Neural cell (in vitro differentiated cells): ENCODE measurements around the gene RUBCN. TPM values are rescaled to one million over a fixed set of nuclear protein-coding genes. Genes with fewer than 3 reads are reported as not detected.
"Not testable (repeated sequence)": the region's sequence is repeated elsewhere in the genome, so short reads cannot be mapped to it uniquely, and the experiment has no call there.

ENCODE experiments used
- H2AFZ ChIP-seq: fragments of 200-600, 300-800 bp; sonication (generic), shearing (Covaris generic); 2 replicates; pipeline ENCODE4 v1.6.0; 2014; ENCODE audit warnings: low read depth, mild to moderate bottlenecking, antibody characterized with exemption, low read length, moderate library complexity
- H3F3A ChIP-seq: fragments of 200-600 bp; shearing (Covaris generic); 2 replicates; pipeline ENCODE4 v1.6.1; 2016; ENCODE audit warnings: mild to moderate bottlenecking, moderate library complexity, mixed read lengths, antibody characterized with exemption, low read length; ENCODE audit not compliant: insufficient read depth, poor library complexity, severe bottlenecking
- H3K27ac ChIP-seq: fragments of 200-600, 300-800 bp; sonication (generic), shearing (Covaris generic); 2 replicates; pipeline ENCODE4 v1.5.1; 2014; ENCODE audit warnings: mild to moderate bottlenecking, low read length, moderate library complexity
- H3K27me3 ChIP-seq: fragments of 300-800, 200-600 bp; sonication (generic), shearing (Covaris generic); 2 replicates; pipeline ENCODE4 v1.6.0; 2014; ENCODE audit warnings: mild to moderate bottlenecking, low read depth, low read length, moderate library complexity; ENCODE audit not compliant: insufficient read depth
- H3K36me3 ChIP-seq: fragments of 300-800, 200-600 bp; sonication (generic), shearing (Covaris generic); 2 replicates; pipeline ENCODE4 v1.5.1; 2014; ENCODE audit warnings: mild to moderate bottlenecking, antibody characterized with exemption, low read length, moderate library complexity; ENCODE audit not compliant: insufficient read depth
- H3K4me2 ChIP-seq: fragments of 300-800, 200-600 bp; sonication (generic), shearing (Covaris generic); 2 replicates; pipeline ENCODE4 v1.6.0; 2014; ENCODE audit warnings: mild to moderate bottlenecking, low read length
- H3K4me3 ChIP-seq: fragments of 300-800, 200-600 bp; sonication (generic), shearing (Covaris generic); 2 replicates; pipeline ENCODE4 v1.5.1; 2014; ENCODE audit warnings: mild to moderate bottlenecking, low read length, moderate library complexity
- H3K79me2 ChIP-seq: fragments of 200-600 bp; shearing (Covaris generic); replicated peaks from 2 replicates; pipeline ENCODE4 v1.6.0; 2014; ENCODE audit warnings: mild to moderate bottlenecking, low read length, moderate library complexity; ENCODE audit not compliant: insufficient read depth
- H3K9ac ChIP-seq: fragments of 300-800, 200-600 bp; sonication (generic), shearing (Covaris generic); 2 replicates; pipeline ENCODE4 v1.6.1; 2016; ENCODE audit warnings: mild to moderate bottlenecking, low read length, mixed read lengths
- H3K9me2 ChIP-seq: fragments of 200-600 bp; shearing (Covaris generic); 2 replicates; pipeline ENCODE4 v1.6.1; 2016; ENCODE audit warnings: mild to moderate bottlenecking, low read length, mixed read lengths; ENCODE audit not compliant: insufficient read depth
- H3K9me3 ChIP-seq: fragments of 200-600, 300-800 bp; sonication (generic), shearing (Covaris generic); 2 replicates; pipeline ENCODE4 v1.6.1; 2016; ENCODE audit warnings: mild to moderate bottlenecking, mixed run types, low read length, moderate library complexity, mixed read lengths
- H4K20me1 ChIP-seq: fragments of 200-600 bp; shearing (Covaris generic); 2 replicates; pipeline ENCODE4 v1.6.1; 2016; ENCODE audit warnings: mild to moderate bottlenecking, mixed run types; ENCODE audit not compliant: insufficient read depth
- polyA plus RNA-seq: library from polyadenylated mRNA; depleted of rRNA; stranded (reverse); fragments of >200 nt; gene quantifications from 2 replicates; pipeline ENCODE4 v1.2.3, GENCODE V29; 2014

Gene RUBCN
- polyA plus RNA-seq, 1 donor from 2014 or later: 16.1 TPM

DNA sequence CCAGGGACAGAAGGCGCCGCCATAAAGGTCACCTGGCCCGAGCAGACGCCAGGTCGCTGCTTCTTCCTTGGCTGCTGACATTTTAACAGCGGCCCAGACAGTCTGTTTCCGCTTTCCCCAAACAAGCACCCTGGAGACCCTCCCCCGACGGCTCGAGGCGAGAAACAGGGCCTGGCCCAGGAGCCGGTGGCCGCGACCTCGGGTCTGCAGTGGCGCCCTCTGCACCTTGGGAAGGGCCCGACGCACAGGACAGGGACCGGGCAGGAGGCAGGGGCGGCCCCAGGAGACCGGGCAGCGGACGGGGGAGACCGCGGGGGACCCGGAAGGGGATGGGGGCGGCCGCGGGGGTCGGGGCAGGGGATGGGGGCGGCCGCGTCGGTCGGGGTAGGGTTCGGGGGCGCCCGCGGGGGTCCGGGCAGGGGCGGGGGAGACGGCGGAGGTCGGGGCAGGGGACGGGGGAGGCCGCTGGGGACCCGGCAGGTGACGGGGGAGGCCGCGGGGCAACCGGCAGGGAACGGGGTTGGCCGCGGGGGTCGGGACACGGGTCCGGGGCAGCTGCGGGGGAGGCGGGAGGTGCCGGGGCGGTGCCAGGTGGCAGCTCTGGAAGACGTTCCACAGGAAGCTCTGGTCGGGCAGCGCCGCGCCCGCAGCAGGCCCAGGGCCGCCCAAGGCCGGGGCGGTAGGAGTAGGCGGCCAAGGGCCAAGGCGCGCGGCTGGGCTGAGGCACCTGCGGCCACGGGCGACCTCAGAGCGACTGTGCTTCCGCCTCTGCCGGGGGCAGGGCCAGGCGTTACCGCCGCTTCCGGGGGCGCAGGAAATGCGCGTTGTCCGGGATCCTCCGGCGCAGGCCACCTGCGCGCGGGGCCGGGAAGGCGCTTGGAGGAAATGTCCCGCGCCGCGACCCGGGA lies 82.4 kb downstream of the RUBCN start:
- not testable (repeated sequence) for H2AFZ ChIP-seq, H3K27ac ChIP-seq, H3K9me2 ChIP-seq, H3K36me3 ChIP-seq, H3K9ac ChIP-seq, H3K9me3 ChIP-seq, H3K4me2 ChIP-seq, H3K79me2 ChIP-seq, H4K20me1 ChIP-seq, H3K27me3 ChIP-seq, H3F3A ChIP-seq
- H3K4me3 ChIP-seq: peak overlapping the region; percentile 40

DNA sequence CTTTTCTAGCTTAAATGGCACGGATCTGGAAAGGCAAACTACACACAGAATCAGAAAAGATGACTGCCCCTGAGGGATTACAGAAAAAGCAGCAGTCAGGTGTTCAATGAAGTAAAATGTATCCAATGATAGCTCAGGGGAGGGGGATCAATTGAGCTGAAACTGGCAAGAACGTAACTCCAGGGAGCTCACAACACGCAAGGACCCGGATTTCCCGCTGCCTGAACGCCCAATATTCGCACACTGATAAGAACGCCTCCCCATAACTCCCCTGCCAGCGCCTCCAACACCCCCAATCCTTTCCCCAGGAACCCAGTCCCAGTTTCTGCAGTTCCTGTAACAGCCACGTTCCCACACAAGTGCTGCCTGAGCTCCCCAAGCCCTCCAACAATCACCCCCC lies 83.8 kb downstream of the RUBCN start:
- H3K27me3 ChIP-seq: not testable (repeated sequence)

DNA sequence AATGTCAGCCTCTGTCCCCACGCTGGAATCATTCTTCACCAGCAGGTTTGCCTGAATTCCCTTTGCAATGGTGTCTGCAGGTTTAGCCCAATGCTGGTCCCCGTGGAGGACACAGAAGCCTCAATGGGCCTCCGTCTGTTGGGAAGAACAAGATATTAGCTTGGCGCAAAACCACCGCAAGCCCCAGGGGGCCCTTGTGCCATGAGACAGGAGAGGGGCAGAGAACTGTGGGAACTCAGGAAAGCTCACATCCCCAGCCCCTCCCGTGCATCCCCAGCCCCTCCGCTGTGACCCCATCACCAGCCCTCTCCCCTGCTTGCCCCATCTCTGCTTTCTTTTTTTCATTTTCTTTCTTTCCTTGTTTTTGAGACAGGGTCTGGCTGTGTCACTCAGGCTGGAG lies 89.1 kb downstream of the RUBCN start:
- not testable (repeated sequence) for H2AFZ ChIP-seq, H3K27me3 ChIP-seq, H3K36me3 ChIP-seq, H4K20me1 ChIP-seq, H3F3A ChIP-seq, H3K4me3 ChIP-seq, H3K9ac ChIP-seq, H3K9me2 ChIP-seq, H3K4me2 ChIP-seq, H3K9me3 ChIP-seq, H3K27ac ChIP-seq, H3K79me2 ChIP-seq

More for the DNA sequence above, 83.8 kb downstream of the RUBCN start:
- not testable (repeated sequence) for H3K4me2 ChIP-seq, H3K9ac ChIP-seq, H3K36me3 ChIP-seq, H2AFZ ChIP-seq, H3K9me2 ChIP-seq, H3K4me3 ChIP-seq, H3K9me3 ChIP-seq, H3K27ac ChIP-seq, H3F3A ChIP-seq, H3K79me2 ChIP-seq, H4K20me1 ChIP-seq

DNA sequence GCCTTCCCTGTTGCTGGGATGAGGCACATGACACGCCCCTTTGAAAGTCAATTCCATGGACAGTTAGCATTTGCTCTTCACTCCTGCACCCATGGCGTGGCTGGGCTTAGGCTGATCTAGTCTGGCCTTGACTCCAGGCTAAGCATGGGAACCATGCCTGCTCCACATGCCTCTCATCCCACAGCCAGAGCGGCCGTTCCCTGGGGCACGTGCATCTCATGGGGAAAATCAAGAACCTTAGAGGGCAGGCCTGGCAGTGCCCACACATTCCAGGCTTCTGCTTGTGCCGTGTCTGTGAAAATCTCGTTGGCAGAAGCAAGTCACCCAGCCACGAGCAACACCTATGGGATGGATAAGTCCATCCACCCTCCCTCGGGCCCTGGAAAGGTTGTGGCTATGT lies 89.5 kb downstream of the RUBCN start:
- H3K36me3 ChIP-seq, H3K27me3 ChIP-seq, H3K9me2 ChIP-seq, H3K9me3 ChIP-seq, H2AFZ ChIP-seq, H3K79me2 ChIP-seq, H3K9ac ChIP-seq, H3K27ac ChIP-seq, H3K4me3 ChIP-seq, H3K4me2 ChIP-seq, H4K20me1 ChIP-seq, H3F3A ChIP-seq: not testable (repeated sequence)

DNA sequence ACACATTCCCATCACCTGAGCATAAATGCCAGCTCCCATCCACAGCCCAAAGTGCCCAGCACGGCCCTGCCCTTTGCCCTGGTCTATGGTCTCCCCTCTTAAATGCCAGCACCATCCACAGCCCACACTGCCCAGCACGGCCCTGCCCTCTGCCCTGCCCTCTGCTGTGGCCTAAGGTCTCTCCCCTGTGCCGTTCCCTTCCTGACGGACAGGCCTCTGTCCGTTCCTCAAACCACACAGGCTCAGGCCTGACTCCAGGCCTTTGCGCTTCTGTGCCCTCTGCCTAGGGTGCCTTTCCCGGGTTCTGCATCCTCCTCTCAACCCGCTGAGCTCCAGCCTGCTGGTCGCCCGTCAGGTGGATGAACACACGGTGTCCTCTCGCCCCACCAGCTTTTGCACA lies 90.4 kb downstream of the RUBCN start:
- not testable (repeated sequence) for H3K27me3 ChIP-seq, H3K36me3 ChIP-seq, H3K27ac ChIP-seq, H4K20me1 ChIP-seq, H3K9me3 ChIP-seq, H3K9me2 ChIP-seq, H2AFZ ChIP-seq, H3K4me3 ChIP-seq, H3K79me2 ChIP-seq, H3K9ac ChIP-seq, H3K4me2 ChIP-seq, H3F3A ChIP-seq

DNA sequence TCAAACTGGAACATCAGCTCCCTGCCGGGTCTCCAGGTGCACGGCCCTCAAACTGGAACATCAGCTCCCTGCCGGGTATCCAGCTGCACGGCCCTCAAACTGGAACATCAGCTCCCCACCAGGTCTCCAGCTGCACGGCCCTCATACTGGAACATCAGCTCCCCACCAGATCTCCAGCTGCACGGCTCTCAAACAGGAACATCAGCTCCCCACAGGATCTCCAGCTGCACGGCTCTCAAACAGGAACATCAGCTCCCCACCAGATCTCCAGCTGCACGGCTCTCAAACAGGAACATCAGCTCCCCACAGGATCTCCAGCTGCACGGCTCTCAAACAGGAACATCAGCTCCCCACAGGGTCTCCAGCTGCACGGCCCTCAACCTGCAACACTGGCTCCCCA lies 99.1 kb downstream of the RUBCN start:
- not testable (repeated sequence) for H3F3A ChIP-seq, H4K20me1 ChIP-seq, H3K9me3 ChIP-seq, H3K36me3 ChIP-seq, H3K4me3 ChIP-seq, H3K79me2 ChIP-seq, H3K9ac ChIP-seq, H2AFZ ChIP-seq, H3K27me3 ChIP-seq, H3K9me2 ChIP-seq, H3K27ac ChIP-seq, H3K4me2 ChIP-seq

DNA sequence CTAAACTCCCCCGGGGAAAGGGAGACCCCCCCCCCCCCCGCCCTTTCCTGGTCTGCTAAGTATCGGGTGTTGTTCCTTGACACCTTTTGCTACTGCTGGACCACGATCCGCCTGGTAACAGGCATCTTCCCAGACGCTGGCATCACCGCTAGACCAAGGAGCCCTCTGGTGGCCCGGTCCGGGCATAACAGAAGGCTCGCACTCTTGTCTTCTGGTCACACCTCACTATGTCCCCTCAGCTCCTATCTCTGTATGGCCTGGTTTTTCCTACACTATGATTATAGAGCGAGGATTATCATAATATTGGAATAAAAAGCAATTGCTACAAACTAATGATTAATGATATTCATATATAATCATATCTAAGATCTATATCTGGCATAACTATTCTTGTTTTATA lies 104.7 kb downstream of the RUBCN start:
- H4K20me1 ChIP-seq, H3K4me2 ChIP-seq, H3K4me3 ChIP-seq: not testable (repeated sequence)

DNA sequence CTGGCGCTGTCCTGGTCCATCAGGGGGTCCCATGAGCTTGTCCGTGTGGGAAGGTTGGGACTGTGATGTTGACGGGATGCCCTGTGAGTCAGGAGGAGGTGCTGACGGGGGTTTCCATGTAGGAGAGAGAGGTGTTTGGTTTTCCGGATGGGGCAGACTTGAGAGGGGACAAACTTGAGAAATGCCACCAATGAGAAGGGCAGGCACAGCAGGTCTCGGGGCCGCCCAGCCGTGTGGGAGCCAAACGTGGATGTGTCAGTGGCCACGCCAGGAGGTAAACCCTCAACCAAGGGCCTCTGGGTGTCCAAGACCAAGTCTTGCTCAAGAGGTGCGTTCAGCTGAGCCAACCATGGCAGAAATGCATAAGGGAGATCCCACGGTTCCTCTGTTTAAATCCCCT lies 105.9 kb downstream of the RUBCN start:
- not testable (repeated sequence) for H3K9me2 ChIP-seq, H3K27me3 ChIP-seq, H3K9me3 ChIP-seq, H3K27ac ChIP-seq, H3K4me2 ChIP-seq, H3K36me3 ChIP-seq, H2AFZ ChIP-seq, H3K4me3 ChIP-seq, H3F3A ChIP-seq, H3K9ac ChIP-seq, H3K79me2 ChIP-seq, H4K20me1 ChIP-seq

More for the DNA sequence above, 104.7 kb downstream of the RUBCN start:
- not testable (repeated sequence) for H2AFZ ChIP-seq, H3K36me3 ChIP-seq, H3F3A ChIP-seq, H3K9ac ChIP-seq, H3K79me2 ChIP-seq, H3K9me2 ChIP-seq, H3K9me3 ChIP-seq, H3K27ac ChIP-seq, H3K27me3 ChIP-seq
